IPS-15b (cell line): Measurements from ENCODE around the gene ARSG.

Experiments used
- H3K27me3 ChIP-seq: one replicate; pipeline ENCODE4 v1.6.1; 2013; ENCODE audit warnings: low read length; ENCODE audit not compliant: control insufficient read depth, insufficient read depth
- H3K36me3 ChIP-seq: one replicate; pipeline ENCODE4 v1.6.1; 2013; ENCODE audit warnings: low read length; ENCODE audit not compliant: control insufficient read depth, insufficient read depth
- H3K4me1 ChIP-seq: one replicate; pipeline ENCODE4 v1.6.1; 2013; ENCODE audit warnings: mild to moderate bottlenecking, low read length; ENCODE audit not compliant: control insufficient read depth, insufficient read depth
- H3K4me3 ChIP-seq: one replicate; pipeline ENCODE4 v1.5.1; 2013; ENCODE audit warnings: low read depth, low read length
- H3K9ac ChIP-seq: one replicate; pipeline ENCODE4 v1.6.1; 2013; ENCODE audit warnings: low read depth, mild to moderate bottlenecking, low read length
- H3K9me3 ChIP-seq: one replicate; pipeline ENCODE4 v1.6.1; 2013; ENCODE audit warnings: mild to moderate bottlenecking, low read length; ENCODE audit not compliant: control insufficient read depth, insufficient read depth

Gene ARSG

GRCh38 chr17:68457168-68457538 is 165.9 kb downstream of the ARSG start, which contains the start of gene WIPI1:
TSS of gene WIPI1 (minus strand) at chr17:68457496. CDS start at chr17:68457421, 75 bp downstream.
- Histone ChIP-seq H3K9ac (peak within 1 kb of the TSS; percentile 51), H3K4me3 (peak within 1 kb of the TSS; percentile 57), H3K36me3 (no peaks in the 10 kb centered on the region), H3K9me3 (no peaks in the 10 kb centered on the region), H3K4me1 (peaks cover 8% of the 10 kb centered on the region), H3K27me3 (peaks cover 17% of the 10 kb centered on the region)

DNA sequence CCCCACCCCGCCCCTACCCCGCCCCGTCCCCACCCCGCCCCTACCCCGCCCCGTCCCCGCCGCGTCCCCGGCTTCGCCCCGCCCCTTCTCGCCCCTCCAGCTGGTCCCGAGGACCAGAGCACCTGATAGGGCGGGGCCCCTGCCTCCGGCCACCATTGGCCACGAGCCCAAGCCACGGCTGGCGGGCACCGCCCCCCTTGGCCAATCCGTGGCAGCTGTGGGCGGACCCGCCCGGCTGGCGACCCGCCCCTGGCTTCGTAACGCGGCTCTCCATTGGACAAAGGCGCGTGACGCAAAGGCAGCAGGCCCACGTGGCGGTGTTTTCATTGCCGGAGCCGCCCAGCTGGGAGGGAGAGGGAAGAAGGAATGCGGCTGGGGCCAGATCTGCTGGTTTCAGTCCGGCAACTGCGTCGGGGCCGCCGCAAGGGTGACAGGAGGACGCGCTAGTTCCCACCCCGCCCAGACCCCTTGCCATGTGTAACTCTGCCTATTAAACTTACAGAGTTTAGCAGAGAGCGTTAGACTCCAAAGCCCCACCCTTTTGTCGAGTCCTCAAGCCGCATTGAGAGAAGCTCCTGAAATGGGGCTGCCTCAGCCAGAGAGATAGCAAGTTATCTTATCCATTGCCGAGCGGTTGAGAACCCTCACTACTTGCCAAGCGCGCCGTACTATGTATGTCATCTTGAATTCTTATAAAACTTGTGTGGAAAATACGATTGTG is 166.4 kb downstream of the ARSG start:
- no peaks in the 10 kb centered on the region for H3K36me3 ChIP-seq
- H3K4me3 ChIP-seq, result peak overlapping the region; percentile 54
- H3K9me3 ChIP-seq, result no peaks in the 10 kb centered on the region
- peaks cover 8% of the 10 kb centered on the region for H3K4me1 ChIP-seq
- H3K9ac ChIP-seq, result no peak overlapping the region
- peaks cover 19% of the 10 kb centered on the region for H3K27me3 ChIP-seq

DNA sequence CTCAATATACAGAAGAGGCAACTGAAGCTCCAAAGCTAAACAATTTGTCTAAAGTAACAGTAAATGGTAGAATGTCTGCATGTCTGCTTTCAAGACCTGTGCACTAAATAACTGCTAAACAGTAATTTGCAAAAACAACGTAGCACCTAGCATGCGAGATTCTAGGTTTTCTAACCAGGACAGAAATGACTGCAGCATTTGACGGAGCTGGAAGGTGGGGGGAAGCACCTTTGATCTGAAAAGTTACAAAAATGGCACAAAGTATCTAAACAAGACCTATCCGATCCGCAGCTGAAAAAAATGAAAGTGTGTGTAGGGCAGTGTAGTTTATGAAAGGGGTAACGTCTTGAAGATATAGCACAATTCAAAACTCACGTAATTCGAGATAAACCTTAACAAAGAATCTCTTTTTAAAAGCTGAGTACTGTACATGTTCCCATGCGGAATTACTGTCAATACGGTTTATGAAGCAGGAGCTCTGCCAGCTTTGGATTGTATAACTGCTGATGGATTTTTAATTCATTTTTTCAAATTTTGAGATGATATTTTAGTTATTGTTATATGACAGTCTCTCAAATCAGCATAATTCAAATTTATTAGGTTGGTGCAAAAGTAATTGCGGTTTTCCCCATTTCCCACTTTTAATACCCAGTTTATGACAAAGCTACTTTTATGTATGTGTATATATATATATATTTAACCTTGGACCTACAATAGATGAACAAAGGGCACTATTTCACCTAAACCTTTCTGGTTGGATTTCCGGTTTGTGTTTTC is 167.2 kb downstream of the ARSG start:
- peak overlapping the region; percentile 54 for H3K4me3 ChIP-seq
- no peaks in the 10 kb centered on the region for H3K9me3 ChIP-seq
- H3K4me1 ChIP-seq, result peaks cover 8% of the 10 kb centered on the region
- H3K36me3 ChIP-seq, result no peaks in the 10 kb centered on the region
- H3K9ac ChIP-seq, result no peak overlapping the region
- peaks cover 19% of the 10 kb centered on the region for H3K27me3 ChIP-seq

GRCh38 chr17:68459037-68459639 is 167.8 kb downstream of the ARSG start:
- Histone ChIP-seq H3K9me3 (no peaks in the 10 kb centered on the region), H3K4me1 (peaks cover 8% of the 10 kb centered on the region), H3K27me3 (peaks cover 19% of the 10 kb centered on the region), H3K36me3 (no peaks in the 10 kb centered on the region), H3K4me3 (no peak overlapping the region), H3K9ac (no peak overlapping the region)

DNA sequence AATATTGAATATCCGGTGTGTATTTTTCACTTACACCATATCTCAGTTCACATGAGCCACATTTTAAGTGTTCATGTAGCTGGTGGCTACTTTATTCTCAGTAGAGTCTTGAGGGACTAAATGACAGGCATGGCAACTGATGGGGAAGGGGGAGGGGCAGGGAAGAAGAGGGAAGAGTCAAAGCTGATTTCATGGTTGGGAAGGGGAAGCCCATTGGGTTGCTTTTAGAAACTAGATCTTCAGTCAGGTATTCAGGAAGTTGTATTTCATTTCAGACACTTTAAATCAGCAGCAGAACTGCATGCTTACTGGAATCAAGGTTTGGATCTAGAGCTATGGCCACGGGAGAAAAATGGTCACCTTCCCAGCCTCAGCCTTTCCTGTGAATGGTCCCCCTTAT is 168.9 kb downstream of the ARSG start:
- Histone ChIP-seq H3K36me3 (no peaks in the 10 kb centered on the region), H3K4me3 (no peak overlapping the region), H3K27me3 (peaks cover 19% of the 10 kb centered on the region), H3K9ac (no peak overlapping the region), H3K4me1 (peaks cover 8% of the 10 kb centered on the region), H3K9me3 (no peaks in the 10 kb centered on the region)

DNA sequence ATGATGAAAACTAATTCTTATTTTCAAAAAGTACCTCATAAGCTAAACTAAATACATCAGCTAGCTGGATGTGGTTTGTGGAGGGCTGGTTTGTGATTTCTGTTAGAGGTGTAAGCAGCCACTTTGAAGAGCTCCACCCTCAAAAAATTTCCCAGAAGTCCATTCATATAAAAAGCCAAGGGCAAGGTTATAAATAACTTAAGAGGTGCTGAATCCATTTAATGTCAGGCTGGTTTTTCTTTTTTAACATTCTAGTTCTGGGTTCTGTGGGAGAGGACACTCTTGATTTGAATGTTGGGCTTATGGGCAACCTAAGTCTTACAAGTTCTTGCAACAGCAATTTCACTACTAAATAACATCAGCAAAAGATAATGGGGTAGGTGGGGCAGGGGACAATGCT is 169.4 kb downstream of the ARSG start:
- Histone ChIP-seq H3K9me3 (no peaks in the 10 kb centered on the region), H3K27me3 (peaks cover 19% of the 10 kb centered on the region), H3K36me3 (no peaks in the 10 kb centered on the region), H3K4me3 (no peak overlapping the region), H3K9ac (no peak overlapping the region), H3K4me1 (peaks cover 8% of the 10 kb centered on the region)

GRCh38 chr17:68461122-68461539 is 169.8 kb downstream of the ARSG start:
- Histone ChIP-seq H3K36me3 (no peaks in the 10 kb centered on the region), H3K4me3 (no peak overlapping the region), H3K9ac (no peak overlapping the region), H3K27me3 (peaks cover 19% of the 10 kb centered on the region), H3K4me1 (peaks cover 8% of the 10 kb centered on the region), H3K9me3 (no peaks in the 10 kb centered on the region)

- Histone ChIP-seq H3K4me1 (peaks cover 7% of the 10 kb centered on the region), H3K27me3 (peaks cover 19% of the 10 kb centered on the region), H3K36me3 (no peaks in the 10 kb centered on the region), H3K9me3 (no peaks in the 10 kb centered on the region), H3K9ac (no peak overlapping the region), H3K4me3 (no peak overlapping the region)
Observed at GRCh38 chr17:68461589-68461988, 170.3 kb downstream of the ARSG start.

DNA sequence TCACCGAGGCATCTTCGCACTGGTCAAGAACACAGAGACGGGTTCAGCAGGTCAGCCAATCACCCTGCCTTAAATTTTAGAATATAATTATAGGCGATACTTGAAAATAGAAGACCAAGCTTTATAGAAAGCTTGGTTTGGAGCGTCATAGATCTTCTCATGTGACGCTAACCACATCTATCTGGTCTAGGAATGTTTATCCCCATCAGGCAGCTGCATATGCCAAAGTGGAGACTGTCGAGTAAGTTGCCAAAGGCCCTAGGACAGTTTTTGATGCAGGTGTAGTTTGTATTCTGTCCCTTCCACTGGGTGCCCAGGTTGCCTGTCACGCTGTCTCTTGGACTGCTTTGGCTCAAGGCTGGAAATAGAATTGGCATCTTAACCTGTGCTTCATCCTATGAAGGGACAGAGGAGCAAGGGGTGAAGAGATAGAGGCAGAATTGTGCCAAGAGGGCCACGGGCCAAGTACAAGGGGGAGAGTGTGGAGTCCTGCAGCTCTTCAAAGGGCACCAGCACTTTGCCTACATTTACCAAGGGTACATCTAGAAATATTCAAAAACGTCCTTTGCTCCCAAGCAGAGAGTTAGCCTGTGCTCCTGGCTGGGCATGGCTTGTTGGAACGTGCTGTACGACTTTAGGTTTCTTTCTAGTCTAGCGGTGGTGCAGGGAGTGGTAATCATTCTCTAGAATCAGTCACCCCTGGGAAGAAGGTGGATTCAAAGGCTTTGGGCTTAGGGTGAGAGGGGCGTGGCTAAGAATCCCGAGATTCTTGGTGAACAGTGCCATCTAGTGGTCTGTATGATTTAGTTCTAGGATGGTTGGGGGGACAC is 171.3 kb downstream of the ARSG start:
- Histone ChIP-seq H3K4me3 (no peak overlapping the region), H3K9me3 (no peaks in the 10 kb centered on the region), H3K9ac (peak overlapping the region; percentile 1), H3K27me3 (peaks cover 19% of the 10 kb centered on the region), H3K4me1 (peaks cover 7% of the 10 kb centered on the region), H3K36me3 (no peaks in the 10 kb centered on the region)

DNA sequence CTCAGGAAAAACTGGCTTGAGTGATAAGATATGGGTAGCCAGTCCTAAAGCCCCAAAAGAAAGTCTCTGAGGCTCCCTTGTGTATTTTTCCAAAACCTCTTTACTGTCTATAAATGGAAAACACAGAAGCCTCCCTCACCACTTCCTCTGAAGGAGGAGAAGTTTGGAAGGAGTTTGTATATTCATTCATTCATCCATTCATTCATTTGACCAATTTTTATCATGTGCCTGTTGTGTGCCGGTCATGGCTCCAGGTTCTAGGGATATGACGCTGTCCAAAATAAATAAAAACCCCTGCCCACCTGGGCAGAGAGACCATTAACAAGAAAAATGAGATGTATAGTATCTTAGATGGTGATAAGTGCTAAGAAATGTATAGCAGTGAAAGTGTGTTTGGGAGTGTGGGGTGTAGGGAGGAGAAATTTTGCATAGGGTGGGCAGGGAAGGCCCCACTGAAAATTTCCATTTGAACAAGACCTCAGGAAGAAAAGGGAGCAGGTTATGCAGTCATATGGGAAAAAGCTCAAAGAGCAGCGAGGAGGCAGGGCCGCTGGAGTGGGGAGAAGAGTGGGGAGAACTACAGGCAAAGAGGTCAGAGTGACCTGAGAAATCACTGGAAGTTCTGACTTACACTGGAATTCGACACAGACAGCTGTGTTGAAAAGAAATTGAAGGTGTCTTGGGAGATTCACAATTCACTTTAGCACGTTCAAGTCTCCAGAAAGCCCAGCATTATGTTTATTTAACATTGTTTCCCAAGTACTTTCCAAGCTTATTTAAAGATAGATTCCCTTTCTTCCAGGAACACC is 172.1 kb downstream of the ARSG start:
- Histone ChIP-seq H3K9me3 (no peaks in the 10 kb centered on the region), H3K9ac (no peak overlapping the region), H3K27me3 (peaks cover 15% of the 10 kb centered on the region), H3K36me3 (no peaks in the 10 kb centered on the region), H3K4me3 (no peak overlapping the region), H3K4me1 (peaks cover 4% of the 10 kb centered on the region)

DNA sequence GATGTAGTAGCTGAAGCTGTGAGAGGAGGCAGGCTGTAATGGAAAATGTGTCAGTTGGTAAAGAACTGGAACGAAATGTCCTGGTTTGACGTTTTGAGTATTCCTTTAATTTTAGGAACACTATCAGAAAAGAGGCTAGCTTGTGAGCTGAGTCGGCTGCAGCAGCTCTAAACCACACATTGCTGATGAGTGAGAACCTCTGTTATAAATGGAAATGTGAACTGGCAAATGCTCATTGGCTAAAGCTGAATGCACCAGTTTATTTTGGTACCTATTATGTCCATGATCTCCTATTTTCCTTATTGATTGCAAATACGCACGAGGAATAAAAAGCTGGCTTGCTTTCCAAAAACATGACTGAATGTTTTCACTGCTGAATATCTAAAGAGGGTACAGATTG is 177.0 kb downstream of the ARSG start:
- no peaks in the 10 kb centered on the region for H3K36me3 ChIP-seq
- H3K9ac ChIP-seq, result no peak overlapping the region
- no peaks in the 10 kb centered on the region for H3K27me3 ChIP-seq
- H3K4me1 ChIP-seq, result peaks cover 2% of the 10 kb centered on the region
- H3K9me3 ChIP-seq, result no peaks in the 10 kb centered on the region
- no peak overlapping the region for H3K4me3 ChIP-seq
